OCI-LY3 (cell line): ENCODE results near the gene GBX2.
A peak's percentile ranks its signal among the peaks of the same experiment; 100 is the strongest.

Source experiments
- H2AFZ ChIP-seq: fragments of 200-600, 300-600 bp; shearing (Covaris generic); 2 replicates; pipeline ENCODE4 v1.6.0; 2014; ENCODE audit warnings: antibody characterized with exemption, low read depth, low read length
- H3K27ac ChIP-seq: fragments of 200-600, 300-600 bp; sonication (generic); 2 replicates; pipeline ENCODE4 v1.5.1; 2014; ENCODE audit warnings: mild to moderate bottlenecking, low read length, moderate library complexity, mixed read lengths
- H3K27me3 ChIP-seq: fragments of 200-600, 300-600 bp; sonication (generic); 2 replicates; pipeline ENCODE4 v1.6.1; 2014; ENCODE audit warnings: low read depth, low read length, mixed read lengths
- H3K36me3 ChIP-seq: fragments of 200-600, 300-600 bp; sonication (generic); replicated peaks from 2 replicates; pipeline ENCODE3; 2014; ENCODE audit warnings: low read depth, low read length, mixed read lengths
- H3K4me1 ChIP-seq: fragments of 300-600, 200-600 bp; sonication (generic); 2 replicates; pipeline ENCODE4 v1.6.1; 2014; ENCODE audit warnings: low read length, mixed read lengths
- H3K4me2 ChIP-seq: fragments of 200-600, 300-600 bp; sonication (generic); 2 replicates; pipeline ENCODE4 v1.6.1; 2014; ENCODE audit warnings: low read length, mixed read lengths
- H3K4me3 ChIP-seq: fragments of 300-600, 200-600 bp; sonication (generic); 2 replicates; pipeline ENCODE4 v1.5.1; 2014; ENCODE audit warnings: antibody characterized with exemption, mild to moderate bottlenecking, low read length, moderate library complexity
- H3K79me2 ChIP-seq: fragments of 300-600, 200-600 bp; shearing (Covaris generic); 2 replicates; pipeline ENCODE4 v1.6.1; 2014; ENCODE audit warnings: mild to moderate bottlenecking, low read length, mixed read lengths
- H3K9ac ChIP-seq: fragments of 300-600, 200-600 bp; shearing (Covaris generic); 2 replicates; pipeline ENCODE4 v1.6.0; 2014; ENCODE audit warnings: mild to moderate bottlenecking, low read length, moderate library complexity
- H3K9me3 ChIP-seq: fragments of 200-600, 300-600 bp; shearing (Covaris generic); 2 replicates; pipeline ENCODE4 v1.6.1; 2014; ENCODE audit warnings: low read length, mixed read lengths; ENCODE audit not compliant: insufficient read depth
- H4K20me1 ChIP-seq: fragments of 200-600, 300-600 bp; sonication (generic); 2 replicates; pipeline ENCODE4 v1.6.1; 2016; ENCODE audit warnings: low read length, mixed read lengths; ENCODE audit not compliant: insufficient read depth
- EZH2phosphoT487 ChIP-seq: fragments of 200-600 bp; shearing (Covaris generic); IDR thresholded peaks from 2 replicates; pipeline ENCODE4 v1.6.1; 2018; ENCODE audit warnings: antibody characterized with exemption, mixed run types, low read depth
- TF ChIP-seq, protein P1 (sequence below): fragments of 200-600, 300-600 bp; sonication (generic); IDR thresholded peaks from 2 replicates; pipeline ENCODE4 v1.5.1; 2014; ENCODE audit warnings: antibody characterized with exemption, low read length, low read depth

GBX2 gene

DNA sequence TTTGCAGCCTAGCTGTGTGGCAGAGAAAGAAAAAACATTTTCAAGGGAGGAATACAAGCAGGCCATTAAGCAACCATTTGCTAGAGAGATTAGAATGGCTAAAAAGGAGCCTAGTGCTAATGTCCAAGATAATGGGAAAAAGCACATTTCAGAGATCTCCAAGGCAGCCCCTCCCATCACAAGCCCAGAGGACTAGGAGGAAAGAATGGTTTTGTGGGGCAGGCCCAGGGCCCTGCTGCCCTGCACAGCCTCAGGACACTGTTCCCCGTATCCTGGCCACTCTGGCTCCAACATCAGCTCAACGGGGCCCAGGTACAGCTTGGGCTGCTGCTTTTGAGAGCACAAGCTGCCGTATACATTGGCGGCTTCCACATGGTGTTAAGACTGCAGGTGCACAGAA, 16.5 kb upstream of the GBX2 start:
- Histone ChIP-seq H3K9ac (no peak overlapping the region), H2AFZ (no peak overlapping the region), H3K4me3 (no peak overlapping the region), H3K4me2 (no peak overlapping the region), H3K36me3 (no peaks in the 10 kb centered on the region), H4K20me1 (no peaks in the 10 kb centered on the region), H3K79me2 (no peaks in the 10 kb centered on the region), H3K27me3 (no peaks in the 10 kb centered on the region), H3K27ac (no peak overlapping the region), H3K4me1 (no peaks in the 10 kb centered on the region), H3K9me3 (no peaks in the 10 kb centered on the region)
- TF ChIP-seq, protein P1, sequence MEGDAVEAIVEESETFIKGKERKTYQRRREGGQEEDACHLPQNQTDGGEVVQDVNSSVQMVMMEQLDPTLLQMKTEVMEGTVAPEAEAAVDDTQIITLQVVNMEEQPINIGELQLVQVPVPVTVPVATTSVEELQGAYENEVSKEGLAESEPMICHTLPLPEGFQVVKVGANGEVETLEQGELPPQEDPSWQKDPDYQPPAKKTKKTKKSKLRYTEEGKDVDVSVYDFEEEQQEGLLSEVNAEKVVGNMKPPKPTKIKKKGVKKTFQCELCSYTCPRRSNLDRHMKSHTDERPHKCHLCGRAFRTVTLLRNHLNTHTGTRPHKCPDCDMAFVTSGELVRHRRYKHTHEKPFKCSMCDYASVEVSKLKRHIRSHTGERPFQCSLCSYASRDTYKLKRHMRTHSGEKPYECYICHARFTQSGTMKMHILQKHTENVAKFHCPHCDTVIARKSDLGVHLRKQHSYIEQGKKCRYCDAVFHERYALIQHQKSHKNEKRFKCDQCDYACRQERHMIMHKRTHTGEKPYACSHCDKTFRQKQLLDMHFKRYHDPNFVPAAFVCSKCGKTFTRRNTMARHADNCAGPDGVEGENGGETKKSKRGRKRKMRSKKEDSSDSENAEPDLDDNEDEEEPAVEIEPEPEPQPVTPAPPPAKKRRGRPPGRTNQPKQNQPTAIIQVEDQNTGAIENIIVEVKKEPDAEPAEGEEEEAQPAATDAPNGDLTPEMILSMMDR, result no peak
- no peak for TF ChIP-seq EZH2phosphoT487

- Histone ChIP-seq H2AFZ (no peak overlapping the region), H3K4me1 (no peaks in the 10 kb centered on the region), H3K9ac (no peak overlapping the region), H3K27me3 (no peaks in the 10 kb centered on the region), H3K4me3 (no peak overlapping the region), H3K79me2 (no peaks in the 10 kb centered on the region), H3K36me3 (no peaks in the 10 kb centered on the region), H3K9me3 (no peaks in the 10 kb centered on the region), H3K27ac (no peak overlapping the region), H3K4me2 (no peak overlapping the region), H4K20me1 (no peaks in the 10 kb centered on the region)
- TF ChIP-seq, protein P1, result peak; percentile 59
- no peak for TF ChIP-seq EZH2phosphoT487
Measured at GRCh38 chr2:236180831-236181453, 12.8 kb upstream of the GBX2 start.

DNA sequence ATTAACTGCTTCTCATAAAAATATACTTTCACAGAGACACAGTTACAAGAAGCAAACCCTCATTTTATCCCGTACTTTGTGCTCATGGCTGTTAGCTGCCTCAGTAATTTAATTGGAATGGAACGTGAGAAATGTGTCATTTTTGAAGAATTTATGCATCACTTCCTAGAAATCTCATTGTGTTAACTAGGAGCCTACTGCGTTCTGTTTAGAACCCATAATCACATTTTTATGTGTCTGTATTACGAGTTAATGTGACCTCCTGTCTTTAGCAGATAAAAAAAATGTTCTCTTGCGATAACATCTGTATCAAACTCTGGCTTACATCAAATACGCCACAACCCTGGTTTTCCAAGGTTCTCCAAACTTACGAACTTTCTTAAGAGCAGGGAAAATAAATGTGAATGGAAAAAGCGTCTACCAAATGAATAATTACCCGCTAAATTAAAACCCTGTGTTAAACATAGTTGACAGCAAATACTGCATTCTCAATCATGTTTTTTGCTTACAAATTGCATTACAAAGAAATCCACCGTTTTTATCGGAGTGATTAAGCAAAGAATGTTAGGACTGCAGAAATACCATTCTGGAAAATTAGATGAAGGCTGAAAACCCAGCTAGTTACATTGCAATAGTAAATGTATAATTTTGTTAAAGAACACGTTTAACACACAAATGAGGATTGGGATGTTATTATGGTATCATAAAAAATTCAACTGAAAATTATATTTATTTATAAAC, 12.1 kb upstream of the GBX2 start:
- Histone ChIP-seq H3K4me3 (no peak overlapping the region), H3K4me1 (no peaks in the 10 kb centered on the region), H3K9me3 (no peaks in the 10 kb centered on the region), H4K20me1 (no peaks in the 10 kb centered on the region), H3K9ac (no peak overlapping the region), H3K4me2 (no peak overlapping the region), H3K79me2 (no peaks in the 10 kb centered on the region), H3K27me3 (no peaks in the 10 kb centered on the region), H3K36me3 (no peaks in the 10 kb centered on the region), H2AFZ (no peak overlapping the region), H3K27ac (no peak overlapping the region)
- no peak for TF ChIP-seq EZH2phosphoT487
- TF ChIP-seq, protein P1, result no peak

- TF ChIP-seq, protein P1, result no peak
- no peak for TF ChIP-seq EZH2phosphoT487
- Histone ChIP-seq H3K4me2 (no peak overlapping the region), H2AFZ (no peak overlapping the region), H3K36me3 (no peaks in the 10 kb centered on the region), H3K79me2 (no peaks in the 10 kb centered on the region), H3K9me3 (no peaks in the 10 kb centered on the region), H3K4me3 (no peak overlapping the region), H4K20me1 (no peaks in the 10 kb centered on the region), H3K4me1 (no peaks in the 10 kb centered on the region), H3K27ac (no peak overlapping the region), H3K9ac (no peak overlapping the region), H3K27me3 (no peaks in the 10 kb centered on the region)
Measured at GRCh38 chr2:236179236-236180075, 11.3 kb upstream of the GBX2 start.
